Measurements from ENCODE around the gene C7. TPM values are rescaled to one million over a fixed set of nuclear protein-coding genes. Genes with fewer than 3 reads are reported as not detected.

C7 gene
- total and polyA plus RNA-seq, 2 of the 13 experiments (the other 11 are each of a cell fraction or from before 2014, with no cell fraction given) = 1.7 to 3.5 TPM

DNA sequence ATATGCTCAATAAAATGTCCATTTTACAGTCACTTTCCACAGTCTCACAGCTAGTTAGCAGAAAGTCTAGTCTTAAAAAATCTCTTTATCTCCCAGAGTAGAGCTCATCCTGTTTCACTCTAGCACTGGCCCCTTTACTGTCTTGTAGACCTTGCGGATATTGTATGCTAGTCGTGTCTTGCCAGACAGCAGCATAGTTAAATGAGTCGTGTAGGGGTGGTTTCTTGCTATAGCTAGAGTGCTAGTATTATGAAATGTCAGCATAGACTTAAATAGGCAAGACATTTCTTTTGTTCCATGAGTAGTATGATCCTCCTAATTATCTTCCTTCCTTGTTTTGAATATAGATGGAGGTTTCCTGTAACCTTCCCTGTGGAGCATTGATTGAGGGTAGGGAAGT, 77.4 kb downstream of the C7 start:
- ChIA-PET CTCF (ENCODE audit: low intra/inter-chr PET ratio, low total read pairs) (no interaction called here), POLR2A (no interaction called here)
- 85% methylated on average over 3 of the region's 3 CpGs for WGBS (ENCODE audit: low lambda C conversion rate)
- FAIRE-seq (no peak), ATAC-seq (no peak), DNase-seq (ENCODE audit: low spot score) (no peak)
- no peak overlapping the region for H3K9ac ChIP-seq (ENCODE audit: insufficient read depth, low read depth, low read length)
- H3K9me3 ChIP-seq (ENCODE audit: low read length) = no peaks in the 10 kb centered on the region
- H2AFZ ChIP-seq (ENCODE audit: low read length) = no peak overlapping the region
- intact Hi-C loops (cut with micrococcal nuclease; ENCODE audit: unreplicated experiment) = no loop called here
- no peaks in the 10 kb centered on the region for H3K79me2 ChIP-seq (ENCODE audit: insufficient read depth, low read length)
- peaks cover 32% of the 10 kb centered on the region for H3K4me1 ChIP-seq (ENCODE audit: insufficient read depth, low read length)
- H3K4me3 ChIP-seq (replicated peaks in 1 of 3; ENCODE audit: insufficient read depth in 1 of 3, low read depth in 2 of 3, low read length in 3 of 3) = no peak overlapping the region
- in situ Hi-C loops (cut with HindIII; ENCODE audit: extremely low pct_ligation_motif_present, low pct_unique_long_range_greater_than_20kb) = no loop called here
- BruUV-seq (replicated peaks) = no TSS peak
- H3K27me3 ChIP-seq (ENCODE audit: control insufficient read depth in 1 of 2, insufficient read depth in 2 of 2, low read length in 2 of 2) = no peaks in the 10 kb centered on the region; a peak in 1 of 5 replicates
- TF ChIP-seq ZNF550 (CRISPR knock-in tag; IDR thresholded peaks at IDR 0.05; ENCODE audit: borderline replicate concordance) (no peak), SCMH1 (CRISPR knock-in tag; IDR thresholded peaks at IDR 0.05; ENCODE audit: borderline replicate concordance) (no peak), MED13 (CRISPR knock-in tag; IDR thresholded peaks at IDR 0.05) (no peak), IKZF5 (CRISPR knock-in tag; IDR thresholded peaks at IDR 0.05) (no peak), ZNF724P (CRISPR knock-in tag; IDR thresholded peaks at IDR 0.05; ENCODE audit: borderline replicate concordance) (no peak), ZFX (CRISPR knock-in tag; IDR thresholded peaks at IDR 0.05; ENCODE audit: low read depth) (no peak), ZBTB46 (CRISPR knock-in tag; IDR thresholded peaks at IDR 0.05; ENCODE audit: borderline replicate concordance) (no peak), ZFP37 (CRISPR knock-in tag; IDR thresholded peaks at IDR 0.05; ENCODE audit: borderline replicate concordance) (no peak), HNRNPK (IDR thresholded peaks at IDR 0.05; ENCODE audit: low read depth, low read length, poor library complexity, severe bottlenecking) (no peak), ZBTB10 (CRISPR knock-in tag; IDR thresholded peaks at IDR 0.05; ENCODE audit: borderline replicate concordance) (no peak), ZNF362 (CRISPR knock-in tag; IDR thresholded peaks at IDR 0.05; ENCODE audit: borderline replicate concordance) (no peak), JDP2 (CRISPR knock-in tag; IDR thresholded peaks at IDR 0.05; ENCODE audit: borderline replicate concordance) (no peak), YEATS2 (CRISPR knock-in tag; IDR thresholded peaks at IDR 0.05; ENCODE audit: borderline replicate concordance) (no peak), ZNF567 (CRISPR knock-in tag; IDR thresholded peaks at IDR 0.05; ENCODE audit: borderline replicate concordance) (no peak), MEIS1 (CRISPR knock-in tag; IDR thresholded peaks at IDR 0.05; ENCODE audit: borderline replicate concordance) (no peak), ZNF44 (CRISPR knock-in tag; IDR thresholded peaks at IDR 0.05) (no peak)
- TF ChIP-seq, protein P1, sequence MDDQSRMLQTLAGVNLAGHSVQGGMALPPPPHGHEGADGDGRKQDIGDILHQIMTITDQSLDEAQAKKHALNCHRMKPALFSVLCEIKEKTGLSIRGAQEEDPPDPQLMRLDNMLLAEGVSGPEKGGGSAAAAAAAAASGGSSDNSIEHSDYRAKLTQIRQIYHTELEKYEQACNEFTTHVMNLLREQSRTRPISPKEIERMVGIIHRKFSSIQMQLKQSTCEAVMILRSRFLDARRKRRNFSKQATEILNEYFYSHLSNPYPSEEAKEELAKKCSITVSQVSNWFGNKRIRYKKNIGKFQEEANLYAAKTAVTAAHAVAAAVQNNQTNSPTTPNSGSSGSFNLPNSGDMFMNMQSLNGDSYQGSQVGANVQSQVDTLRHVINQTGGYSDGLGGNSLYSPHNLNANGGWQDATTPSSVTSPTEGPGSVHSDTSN (CRISPR knock-in tag; IDR thresholded peaks at IDR 0.05; ENCODE audit: borderline replicate concordance) = no peak
- H3K36me3 ChIP-seq (replicated peaks in 1 of 2; ENCODE audit: control insufficient read depth in 1 of 2, insufficient read depth in 2 of 2, low read length in 2 of 2) = no peaks in the 10 kb centered on the region
- H3K4me2 ChIP-seq (ENCODE audit: low read depth, low read length) = no peak overlapping the region
- H3K27ac ChIP-seq (ENCODE audit: extremely low read length, insufficient read depth, low read length) = no peak overlapping the region
- no peaks in the 10 kb centered on the region for H4K20me1 ChIP-seq (ENCODE audit: insufficient read depth, low read length)
